ENCODE measurements around the gene SGTB.

The SGTB gene

DNA sequence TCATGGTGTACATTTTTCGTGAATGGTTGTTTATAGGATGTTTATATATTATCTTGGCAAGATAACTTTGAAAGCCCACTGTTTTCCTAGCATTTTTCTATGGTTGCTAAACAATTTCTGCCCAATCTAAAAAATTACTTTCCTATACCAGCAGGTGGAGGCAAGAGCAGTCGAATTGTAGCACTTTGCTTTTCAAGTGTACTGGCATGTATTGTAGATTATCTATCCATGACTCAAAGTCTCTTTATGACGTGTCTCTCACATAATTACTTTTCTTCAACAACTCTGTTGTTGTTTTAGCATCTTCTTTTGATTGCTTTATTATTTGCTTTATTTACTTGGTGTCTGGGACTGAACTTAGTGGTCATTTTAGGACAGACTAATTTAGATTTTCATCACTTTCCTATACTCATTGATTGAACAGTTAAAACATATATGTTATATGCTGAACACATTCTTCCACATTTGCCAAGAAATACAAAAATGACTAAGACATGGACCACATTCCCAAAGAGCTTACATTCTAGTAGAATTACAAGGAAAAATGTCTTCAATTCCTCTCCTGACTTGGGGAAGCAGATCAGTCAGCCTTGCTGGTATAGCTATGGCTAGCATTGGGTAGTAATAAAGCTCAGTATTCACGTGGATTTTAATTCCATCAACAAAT is 20.8 kb upstream of the SGTB start:
- Histone ChIP-seq H3K36me3 (ENCODE audit: control insufficient read depth in 1 of 2, insufficient read depth in 2 of 2, low read depth in 1 of 2, low read length in 2 of 2) (no peaks in the 10 kb centered on the region), H4K8ac (ENCODE audit: low read length) (no peak overlapping the region), H3K27me3 (ENCODE audit: control insufficient read depth in 1 of 2, insufficient read depth in 1 of 2, low read length in 2 of 2) (no peaks in the 10 kb centered on the region), H3K27ac (ENCODE audit: low read length, poor library complexity, severe bottlenecking) (no peak overlapping the region), H2AK5ac (ENCODE audit: low read length, severe bottlenecking) (no peak overlapping the region), H3K9me3 (ENCODE audit: control insufficient read depth, low read length) (no peaks in the 10 kb centered on the region), H3K4me2 (ENCODE audit: low read length, poor library complexity, severe bottlenecking) (no peak overlapping the region), H2BK5ac (ENCODE audit: low read depth, low read length, poor library complexity, severe bottlenecking) (no peak overlapping the region), H3K23ac (ENCODE audit: low read length in 2 of 2) (no peak overlapping the region), H3K4me1 (ENCODE audit: control insufficient read depth, insufficient read depth, low read depth, low read length) (no peaks in the 10 kb centered on the region), H2BK120ac (ENCODE audit: low read depth, low read length) (no peak overlapping the region), H2BK12ac (ENCODE audit: low read length in 2 of 2) (no peak overlapping the region), H3K14ac (ENCODE audit: low read length in 2 of 2) (no peak overlapping the region), H3K4ac (ENCODE audit: low read depth in 1 of 2, low read length in 2 of 2) (no peak overlapping the region), H3K79me1 (replicated peaks; ENCODE audit: low read length, poor library complexity, severe bottlenecking) (peaks cover 32% of the 10 kb centered on the region), H3K4me3 (ENCODE audit: insufficient read depth in 1 of 2, low read depth in 1 of 2, low read length in 2 of 2) (no peak overlapping the region), H2BK15ac (ENCODE audit: low read depth, poor library complexity, severe bottlenecking) (no peak overlapping the region), H4K91ac (ENCODE audit: low read length) (no peak overlapping the region), H3K18ac (ENCODE audit: low read depth in 1 of 2, low read length in 2 of 2) (no peak overlapping the region), H2AFZ (ENCODE audit: low read depth, low read length) (no peak overlapping the region), H3K9ac (ENCODE audit: low read length) (peak overlapping the region; percentile 54)
- WGBS: 17% methylated on average over 1 of the region's 4 CpGs
- peak; percentile 83 for DNase-seq

DNA sequence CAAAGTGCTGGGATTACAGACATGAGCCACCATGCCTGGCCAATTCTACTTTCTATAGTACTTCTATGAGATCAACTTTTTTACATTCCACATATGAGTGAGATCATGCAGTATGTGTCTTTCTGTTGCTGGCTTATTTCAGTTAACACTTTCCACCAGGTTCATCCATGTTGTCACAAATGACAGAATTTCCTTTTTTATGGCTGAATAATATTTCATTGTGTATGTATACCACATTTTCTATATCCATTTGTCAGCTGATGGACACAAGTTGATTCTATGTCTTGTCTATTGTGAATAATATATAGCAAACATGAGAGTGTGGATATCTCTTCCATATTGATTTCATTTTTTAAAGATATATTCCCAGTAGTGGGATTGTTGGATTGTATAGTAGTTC is 17.3 kb upstream of the SGTB start:
- Histone ChIP-seq H3K9ac (ENCODE audit: low read length) (no peak overlapping the region), H3K18ac (ENCODE audit: low read depth in 1 of 2, low read length in 2 of 2) (no peak overlapping the region), H3K9me3 (ENCODE audit: control insufficient read depth, low read length) (no peaks in the 10 kb centered on the region), H2BK5ac (ENCODE audit: low read depth, low read length, poor library complexity, severe bottlenecking) (no peak overlapping the region), H3K27ac (ENCODE audit: low read length, poor library complexity, severe bottlenecking) (no peak overlapping the region), H3K4ac (ENCODE audit: low read depth in 1 of 2, low read length in 2 of 2) (no peak overlapping the region), H2BK12ac (ENCODE audit: low read length in 2 of 2) (no peak overlapping the region), H3K4me2 (ENCODE audit: low read length, poor library complexity, severe bottlenecking) (no peak overlapping the region), H3K27me3 (ENCODE audit: control insufficient read depth in 1 of 2, insufficient read depth in 1 of 2, low read length in 2 of 2) (no peaks in the 10 kb centered on the region), H2BK15ac (ENCODE audit: low read depth, poor library complexity, severe bottlenecking) (no peak overlapping the region), H4K8ac (ENCODE audit: low read length) (no peak overlapping the region), H3K4me3 (ENCODE audit: insufficient read depth in 1 of 2, low read depth in 1 of 2, low read length in 2 of 2) (no peak overlapping the region), H3K14ac (ENCODE audit: low read length in 2 of 2) (no peak overlapping the region), H2AK5ac (ENCODE audit: low read length, severe bottlenecking) (no peak overlapping the region), H3K79me1 (replicated peaks; ENCODE audit: low read length, poor library complexity, severe bottlenecking) (peaks cover 17% of the 10 kb centered on the region), H3K23ac (ENCODE audit: low read length in 2 of 2) (no peak overlapping the region), H2BK120ac (ENCODE audit: low read depth, low read length) (no peak overlapping the region), H3K4me1 (ENCODE audit: control insufficient read depth, insufficient read depth, low read depth, low read length) (no peaks in the 10 kb centered on the region), H2AFZ (ENCODE audit: low read depth, low read length) (no peak overlapping the region), H4K91ac (ENCODE audit: low read length) (no peak overlapping the region), H3K36me3 (ENCODE audit: control insufficient read depth in 1 of 2, insufficient read depth in 2 of 2, low read depth in 1 of 2, low read length in 2 of 2) (no peaks in the 10 kb centered on the region)
- DNase-seq: no peak

DNA sequence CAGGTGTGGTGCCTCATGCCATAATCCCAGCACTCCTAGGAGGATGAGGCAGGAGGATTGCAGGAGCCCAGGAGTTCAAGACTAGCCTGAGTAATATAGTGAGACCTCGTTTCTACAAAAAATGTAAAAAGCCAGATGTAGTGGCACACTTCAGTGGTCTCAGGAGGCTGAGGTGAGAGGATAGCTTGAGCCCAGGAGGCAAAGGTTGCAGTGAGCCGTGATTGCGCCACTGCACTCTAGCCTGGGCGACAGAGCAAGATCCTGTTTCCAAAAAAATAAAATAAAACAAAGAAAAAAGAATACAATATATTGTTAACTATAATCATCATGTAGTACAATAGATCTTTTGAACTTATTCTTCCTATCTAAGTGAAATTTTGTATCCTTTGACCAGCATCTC is 16.4 kb upstream of the SGTB start:
- 76% methylated on average over 1 of the region's 4 CpGs for WGBS
- H3K23ac ChIP-seq (ENCODE audit: low read length in 2 of 2): no peak overlapping the region

DNA sequence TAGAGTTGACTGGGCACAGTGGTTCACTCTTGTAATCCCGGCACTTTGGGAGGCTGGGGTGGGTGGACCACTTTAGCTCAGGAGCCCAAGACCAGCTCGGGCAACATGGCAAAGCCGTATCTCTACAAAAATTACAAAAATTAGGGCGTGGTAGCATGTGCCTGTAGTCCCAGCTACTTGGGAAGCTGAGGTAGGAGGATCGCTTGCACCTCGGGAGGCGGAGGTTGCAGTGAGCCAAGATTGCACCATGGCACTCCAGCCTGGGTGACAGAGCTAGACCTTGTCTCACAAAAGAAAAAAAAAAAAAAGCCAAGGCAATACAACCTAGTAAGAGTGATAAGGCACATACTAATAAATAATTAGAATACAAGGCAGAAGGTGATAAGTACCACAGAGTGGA is 15.9 kb upstream of the SGTB start:
- H4K8ac ChIP-seq (ENCODE audit: low read length): no peak overlapping the region
- no peak for DNase-seq
- H2BK120ac ChIP-seq (ENCODE audit: low read depth, low read length): no peak overlapping the region
- no peaks in the 10 kb centered on the region for H3K4me1 ChIP-seq (ENCODE audit: control insufficient read depth, insufficient read depth, low read depth, low read length)
- H2BK15ac ChIP-seq (ENCODE audit: low read depth, poor library complexity, severe bottlenecking): no peak overlapping the region
- H3K18ac ChIP-seq (ENCODE audit: low read depth in 1 of 2, low read length in 2 of 2): no peak overlapping the region
- peaks cover 20% of the 10 kb centered on the region for H3K79me1 ChIP-seq (replicated peaks; ENCODE audit: low read length, poor library complexity, severe bottlenecking)
- H4K91ac ChIP-seq (ENCODE audit: low read length): no peak overlapping the region
- no peaks in the 10 kb centered on the region for H3K36me3 ChIP-seq (ENCODE audit: control insufficient read depth in 1 of 2, insufficient read depth in 2 of 2, low read depth in 1 of 2, low read length in 2 of 2)
- H2AFZ ChIP-seq (ENCODE audit: low read depth, low read length): no peak overlapping the region
- no peak overlapping the region for H2BK12ac ChIP-seq (ENCODE audit: low read length in 2 of 2)
- H3K27ac ChIP-seq (ENCODE audit: low read length, poor library complexity, severe bottlenecking): no peak overlapping the region
- no peaks in the 10 kb centered on the region for H3K9me3 ChIP-seq (ENCODE audit: control insufficient read depth, low read length)
- H3K14ac ChIP-seq (ENCODE audit: low read length in 2 of 2): no peak overlapping the region
- no peak overlapping the region for H3K4ac ChIP-seq (ENCODE audit: low read depth in 1 of 2, low read length in 2 of 2)
- no peak overlapping the region for H3K9ac ChIP-seq (ENCODE audit: low read length)
- WGBS: 89% methylated on average over 7 of the region's 7 CpGs
- no peak overlapping the region for H3K4me3 ChIP-seq (ENCODE audit: insufficient read depth in 1 of 2, low read depth in 1 of 2, low read length in 2 of 2)
- no peak overlapping the region for H2BK5ac ChIP-seq (ENCODE audit: low read depth, low read length, poor library complexity, severe bottlenecking)
- H2AK5ac ChIP-seq (ENCODE audit: low read length, severe bottlenecking): no peak overlapping the region
- no peaks in the 10 kb centered on the region for H3K27me3 ChIP-seq (ENCODE audit: control insufficient read depth in 1 of 2, insufficient read depth in 1 of 2, low read length in 2 of 2)
- no peak overlapping the region for H3K4me2 ChIP-seq (ENCODE audit: low read length, poor library complexity, severe bottlenecking)
- H3K23ac ChIP-seq (ENCODE audit: low read length in 2 of 2): no peak overlapping the region

More for the DNA sequence above, 16.4 kb upstream of the SGTB start:
- H2AFZ ChIP-seq (ENCODE audit: low read depth, low read length): no peak overlapping the region
- H2BK12ac ChIP-seq (ENCODE audit: low read length in 2 of 2): no peak overlapping the region
- no peak overlapping the region for H3K9ac ChIP-seq (ENCODE audit: low read length)
- H3K27me3 ChIP-seq (ENCODE audit: control insufficient read depth in 1 of 2, insufficient read depth in 1 of 2, low read length in 2 of 2): no peaks in the 10 kb centered on the region
- no peak overlapping the region for H2AK5ac ChIP-seq (ENCODE audit: low read length, severe bottlenecking)
- no peak overlapping the region for H3K4me2 ChIP-seq (ENCODE audit: low read length, poor library complexity, severe bottlenecking)
- no peak overlapping the region for H3K14ac ChIP-seq (ENCODE audit: low read length in 2 of 2)
- H2BK15ac ChIP-seq (ENCODE audit: low read depth, poor library complexity, severe bottlenecking): no peak overlapping the region
- H3K4ac ChIP-seq (ENCODE audit: low read depth in 1 of 2, low read length in 2 of 2): no peak overlapping the region
- no peak overlapping the region for H3K18ac ChIP-seq (ENCODE audit: low read depth in 1 of 2, low read length in 2 of 2)
- DNase-seq: no peak
- H3K36me3 ChIP-seq (ENCODE audit: control insufficient read depth in 1 of 2, insufficient read depth in 2 of 2, low read depth in 1 of 2, low read length in 2 of 2): no peaks in the 10 kb centered on the region
- peaks cover 17% of the 10 kb centered on the region for H3K79me1 ChIP-seq (replicated peaks; ENCODE audit: low read length, poor library complexity, severe bottlenecking)
- no peak overlapping the region for H4K91ac ChIP-seq (ENCODE audit: low read length)
- no peak overlapping the region for H2BK120ac ChIP-seq (ENCODE audit: low read depth, low read length)
- H4K8ac ChIP-seq (ENCODE audit: low read length): no peak overlapping the region
- H3K4me1 ChIP-seq (ENCODE audit: control insufficient read depth, insufficient read depth, low read depth, low read length): no peaks in the 10 kb centered on the region
- no peak overlapping the region for H3K27ac ChIP-seq (ENCODE audit: low read length, poor library complexity, severe bottlenecking)
- H3K4me3 ChIP-seq (ENCODE audit: insufficient read depth in 1 of 2, low read depth in 1 of 2, low read length in 2 of 2): no peak overlapping the region
- H3K9me3 ChIP-seq (ENCODE audit: control insufficient read depth, low read length): no peaks in the 10 kb centered on the region
- no peak overlapping the region for H2BK5ac ChIP-seq (ENCODE audit: low read depth, low read length, poor library complexity, severe bottlenecking)

Measured in mesenchymal stem cell (in vitro differentiated cells and primary cell).